HG03280 (cell line): ENCODE measurements around the gene EBF3.

Experiments
- ATAC-seq: cut with Tn5 transposase; IDR thresholded peaks from one replicate; pipeline ENCODE4 v1.9.1; 2021; ENCODE audit warnings: mild to moderate bottlenecking, moderate library complexity; ENCODE audit not compliant: unreplicated experiment

Gene EBF3

DNA sequence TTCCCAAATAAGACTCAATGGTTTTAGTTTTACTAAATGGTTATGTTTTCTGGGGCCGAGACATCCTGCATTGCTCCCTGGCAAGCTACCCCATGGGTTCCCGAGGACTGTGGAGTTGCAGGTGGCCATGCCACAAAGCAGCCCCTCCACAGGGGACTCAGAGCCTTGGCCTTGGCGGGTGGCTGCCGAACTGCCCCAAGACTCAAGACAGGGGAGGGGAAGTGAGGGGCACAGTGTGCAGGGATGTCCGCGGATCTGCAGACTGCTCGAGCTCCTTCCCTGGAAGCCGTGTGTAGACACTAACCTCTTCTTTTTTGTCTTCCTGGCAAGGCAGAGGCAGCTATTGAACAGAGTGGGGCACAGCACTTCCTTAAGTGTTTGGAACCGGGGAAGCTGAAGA is 154.6 kb downstream of the EBF3 start:
- ATAC-seq = no peak

DNA sequence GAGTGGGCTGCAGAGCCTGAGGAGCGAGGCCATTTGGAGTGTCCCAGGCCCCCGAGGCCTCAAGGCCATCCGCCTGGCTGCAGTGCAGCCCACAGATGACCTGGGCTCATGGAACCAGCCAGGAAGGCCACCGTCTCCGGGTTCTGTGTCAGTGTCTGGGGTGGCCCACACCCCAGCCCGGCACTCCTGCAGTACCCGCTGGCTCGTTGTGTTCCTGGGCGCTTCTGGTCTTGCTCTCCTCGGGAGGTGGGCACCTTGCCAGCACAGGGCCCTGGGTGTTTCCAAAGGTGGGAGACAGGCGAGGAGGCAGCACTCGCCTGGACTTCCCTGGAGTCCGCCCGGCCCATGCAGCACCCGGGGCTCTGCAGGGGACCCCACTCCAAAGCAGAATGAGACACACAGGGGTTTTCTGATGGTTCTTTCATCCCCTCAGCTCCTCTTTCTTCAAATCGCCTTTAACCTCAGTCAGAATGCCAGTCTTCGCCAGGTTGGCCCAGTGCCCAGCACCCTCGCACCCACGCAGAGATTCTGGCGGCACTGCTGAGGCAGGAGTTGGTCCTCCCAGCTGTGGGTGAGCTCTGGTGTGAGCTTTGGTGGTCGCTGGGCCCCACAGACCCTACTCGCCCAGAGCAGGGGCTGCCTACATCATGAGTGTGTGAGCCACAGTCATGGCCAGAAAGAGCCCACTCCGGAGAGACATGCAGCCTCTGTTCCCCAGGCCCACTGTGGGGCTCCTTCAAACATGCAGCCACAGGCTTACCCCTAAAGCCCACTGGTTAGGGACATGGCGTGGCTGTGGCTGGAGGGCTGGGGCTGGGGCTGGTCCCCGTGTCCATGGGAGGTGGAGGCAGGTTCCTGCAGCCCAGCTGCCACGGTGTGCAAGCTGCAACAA is 155.7 kb downstream of the EBF3 start:
- ATAC-seq = no peak

GRCh38 chr10:129807211-129807610 is 156.9 kb downstream of the EBF3 start:
- ATAC-seq = no peak

- ATAC-seq = no peak
Measured at GRCh38 chr10:129800796-129801340, 163.2 kb downstream of the EBF3 start.

DNA sequence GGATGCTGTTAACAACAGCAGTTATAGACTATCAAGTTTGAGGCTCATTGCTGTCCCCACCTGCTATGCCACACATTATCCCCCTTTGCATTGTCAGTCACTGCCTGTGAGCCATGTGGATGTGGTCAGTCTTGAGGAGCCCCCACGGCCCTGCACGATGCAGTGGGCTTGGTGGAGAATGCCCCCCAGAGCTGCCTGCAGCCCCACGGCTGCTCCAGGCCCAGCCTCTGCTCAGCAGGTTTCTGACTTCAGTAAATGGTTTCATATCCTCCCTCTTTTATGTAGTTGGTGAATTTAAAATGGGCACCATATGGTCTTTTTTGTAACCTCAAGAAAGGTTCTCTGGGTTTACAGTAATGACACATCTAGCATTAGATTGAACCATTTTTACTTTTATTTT is 164.1 kb downstream of the EBF3 start:
- no peak for ATAC-seq

- ATAC-seq = no peak
Measured at GRCh38 chr10:129796710-129797420, 167.2 kb downstream of the EBF3 start.

- ATAC-seq = no peak
Measured at GRCh38 chr10:129793996-129794395, 170.1 kb downstream of the EBF3 start.

DNA sequence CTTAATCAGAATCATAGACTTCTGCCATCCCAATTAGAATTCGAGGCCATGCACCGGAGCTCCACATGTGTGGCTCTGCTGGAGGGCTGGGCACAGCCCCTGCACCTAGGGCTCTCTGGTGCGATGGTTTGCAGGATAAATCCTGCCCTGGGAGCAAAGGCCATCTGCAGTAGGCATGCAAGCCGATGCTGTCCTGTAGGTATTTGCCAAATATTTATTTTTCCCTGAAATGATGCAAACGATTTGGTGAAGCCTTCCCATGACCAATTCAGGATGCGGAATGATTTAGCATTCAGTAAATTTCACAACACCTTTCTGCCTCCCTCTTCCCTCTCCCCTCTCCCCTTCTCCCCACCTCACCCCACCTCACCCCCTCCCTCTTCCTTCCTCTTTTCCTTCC is 170.6 kb downstream of the EBF3 start:
- ATAC-seq = no peak

DNA sequence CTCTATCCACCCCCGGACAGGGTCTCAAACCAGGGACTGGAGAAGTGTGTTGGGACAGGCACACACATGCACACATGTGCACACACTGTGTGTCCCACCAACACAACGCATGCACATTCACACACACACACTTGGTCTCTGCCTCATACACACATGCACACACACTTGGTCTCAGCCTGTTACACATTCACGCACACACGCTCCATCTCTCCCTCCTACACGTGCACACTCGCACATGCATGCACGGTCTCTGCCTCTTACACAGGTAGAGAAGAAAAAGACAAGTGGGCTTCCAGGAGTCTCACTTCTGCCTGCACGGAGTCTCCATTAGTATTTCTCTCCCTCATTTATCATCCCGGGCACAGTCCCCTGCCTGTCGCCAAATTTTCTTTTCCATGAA is 171.2 kb downstream of the EBF3 start:
- no peak for ATAC-seq

GRCh38 chr10:129792141-129792540 is 171.9 kb downstream of the EBF3 start:
- no peak for ATAC-seq

DNA sequence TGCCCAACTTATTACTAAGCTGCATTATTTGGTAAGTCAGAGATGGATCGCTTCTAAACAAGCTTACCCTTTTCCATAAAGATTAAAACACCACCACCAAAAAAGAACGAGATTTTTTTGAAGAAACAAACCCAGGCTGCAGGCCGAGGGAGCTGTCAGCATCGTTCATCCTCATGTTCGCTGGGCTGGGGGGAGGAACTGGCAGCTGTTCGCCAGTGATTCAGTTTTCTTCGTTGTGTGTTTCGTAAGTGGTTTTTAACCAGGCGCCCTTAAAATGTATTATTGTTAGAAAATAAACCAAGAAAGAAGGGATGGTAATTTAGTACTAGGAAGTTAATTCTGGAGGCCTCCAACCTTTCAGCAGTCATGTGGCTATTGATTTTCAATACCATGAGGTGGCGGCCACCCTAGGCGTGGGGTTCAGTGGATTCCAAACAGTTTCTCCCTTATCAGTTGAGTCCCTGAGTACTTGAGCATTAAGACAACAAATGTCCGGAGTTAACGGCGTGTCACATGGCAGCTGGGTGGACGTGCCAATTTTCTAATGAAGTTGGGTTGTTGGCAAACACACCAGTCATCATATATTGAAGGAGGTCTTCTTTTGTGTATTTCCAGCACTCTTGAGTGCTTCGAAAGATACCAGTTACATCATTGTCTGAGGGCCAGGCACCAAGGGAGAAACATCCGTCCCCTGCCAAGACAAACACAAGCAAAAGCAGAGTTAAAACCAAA is 173.2 kb downstream of the EBF3 start:
- ATAC-seq = no peak

DNA sequence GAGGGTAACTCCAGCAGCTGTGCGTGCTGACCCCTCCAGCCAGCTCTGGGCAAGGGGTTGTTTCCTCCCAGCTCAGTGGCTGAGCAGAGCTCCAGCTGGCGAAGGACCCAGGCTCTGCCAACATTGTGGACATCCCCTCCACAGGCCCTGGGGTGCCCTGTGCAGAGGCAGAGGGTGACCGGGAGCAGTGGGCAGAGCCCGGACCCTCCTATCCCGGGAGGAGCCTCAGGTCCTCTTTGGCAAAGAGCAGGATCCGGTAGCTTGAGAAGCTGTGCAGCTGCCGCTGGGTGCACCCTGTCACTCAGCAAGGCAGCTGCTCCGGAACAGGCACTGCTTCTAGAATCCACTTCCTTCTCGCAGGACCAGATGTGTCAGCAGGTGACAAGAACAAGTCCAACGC is 175.9 kb downstream of the EBF3 start:
- no peak for ATAC-seq

DNA sequence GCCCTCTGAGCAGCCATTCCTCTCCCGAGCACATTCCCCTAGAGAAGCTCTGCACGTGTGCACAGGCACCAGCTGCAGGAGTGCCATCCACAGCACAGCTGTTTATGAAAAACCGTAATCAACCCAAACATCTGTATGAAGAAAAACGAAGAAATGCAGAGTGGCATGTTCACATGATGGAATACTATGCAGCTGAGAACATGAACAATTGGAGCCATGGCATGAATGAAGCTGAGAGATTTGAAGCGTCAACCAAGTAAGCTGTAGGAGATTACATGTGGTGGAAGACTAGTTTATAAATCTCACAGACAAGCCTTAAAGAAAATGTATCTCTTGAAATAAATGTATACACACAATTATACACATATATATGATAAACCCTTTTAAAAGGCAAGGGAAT is 176.5 kb downstream of the EBF3 start:
- no peak for ATAC-seq

DNA sequence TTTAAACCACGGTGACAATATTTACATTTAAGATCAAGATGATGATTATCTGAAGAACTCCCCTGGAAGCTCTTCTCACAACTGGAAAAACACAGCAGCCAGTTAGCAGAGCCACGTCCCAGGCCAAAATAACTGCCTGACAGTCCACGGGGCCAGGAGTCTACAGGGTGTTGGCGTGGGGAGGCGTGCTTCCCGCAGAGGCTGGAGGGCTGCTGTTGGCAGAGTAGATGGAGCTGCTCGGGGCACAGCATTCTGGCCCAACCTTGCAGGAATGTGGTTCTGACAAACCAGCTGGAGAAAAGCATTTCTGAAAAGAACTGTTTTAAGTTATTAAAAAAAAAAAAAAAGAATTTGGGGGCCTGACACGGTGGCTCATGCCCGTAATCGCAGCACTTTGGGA is 177.9 kb downstream of the EBF3 start:
- ATAC-seq = no peak

- ATAC-seq = no peak
Measured at GRCh38 chr10:129785536-129785981, 178.5 kb downstream of the EBF3 start.
